Endothelial cell of umbilical vein (primary cell): Measurements from ENCODE around the gene CEACAM4. TPM values are rescaled to one million over a fixed set of nuclear protein-coding genes. Genes with fewer than 3 reads are reported as not detected.

ENCODE experiments used
- BruUV-seq: library from RNA; stranded (reverse); fragments of 400-500 nt; replicated peaks from 2 replicates; lab custom pipeline; 2021; lab: Mats Ljungman, UMichigan
- CTCF ChIA-PET: fragments of 300-600, 350-600 bp; sonication (Branson Sonifier 250); formaldehyde crosslinking; loops from one replicate; lab custom pipeline; 2021; ENCODE audit warnings: antibody characterized with exemption, inconsistent platforms; lab: Charles Lee
- POLR2A ChIA-PET: fragments of 300-600, 350-600 bp; sonication (Branson Sonifier 250); formaldehyde crosslinking; loops from one replicate; lab custom pipeline; 2021; ENCODE audit warnings: antibody characterized with exemption, inconsistent platforms; lab: Charles Lee
- DNase-seq: peaks from one replicate; pipeline ENCODE4 v3.0.0-alpha.2; 2011; ENCODE audit warnings: low read depth, low spot score
- FAIRE-seq: peaks from 2 replicates; lab custom pipeline; 2011; peaks lifted over from hg19 to GRCh38; lab: Jason Lieb, UNC
- H2AFZ ChIP-seq: 2 replicates; pipeline ENCODE4 v1.6.0; 2012; ENCODE audit warnings: low read depth, low read length, control low read depth, inconsistent platforms
- H3K27ac ChIP-seq: 2 replicates; pipeline ENCODE4 v1.5.1; 2011; ENCODE audit warnings: low read depth, mild to moderate bottlenecking, control low read depth, low read length, moderate library complexity; ENCODE audit not compliant: insufficient read depth
- H3K27me3 ChIP-seq, 2 experiments: 2 replicates each; pipeline versions ENCODE4 v1.6.0 to v1.6.1; 2011; ENCODE audit warnings: low read length in 2 of 2, mixed read lengths in 1 of 2; ENCODE audit not compliant: control insufficient read depth in 2 of 2, insufficient read depth in 2 of 2
- H3K36me3 ChIP-seq, 2 experiments: 2 replicates in 1 of 2; 3 replicates in 1 of 2; pipeline ENCODE4 v1.5.1; 2011; ENCODE audit warnings: low read length in 2 of 2, mild to moderate bottlenecking in 1 of 2, moderate library complexity in 1 of 2; ENCODE audit not compliant: control insufficient read depth in 2 of 2, insufficient read depth in 2 of 2; ENCODE audit errors: extremely low read depth in 1 of 2
- H3K4me1 ChIP-seq: 3 replicates; pipeline ENCODE4 v1.5.1; 2011; ENCODE audit warnings: mild to moderate bottlenecking, low read length; ENCODE audit not compliant: control insufficient read depth, insufficient read depth; ENCODE audit errors: extremely low read depth
- H3K4me2 ChIP-seq: 2 replicates; pipeline ENCODE4 v1.6.1; 2011; ENCODE audit warnings: low read length, control low read depth, mixed read lengths; ENCODE audit not compliant: insufficient read depth
- H3K4me3 ChIP-seq, 3 experiments: fragments of 200-600 bp in 1 of 3; sonication (generic), shearing (Covaris generic) in 1 of 3; replicated peaks in 1 of 3; 2 replicates each; pipeline ENCODE4 v1.5.1; 2011 to 2016; ENCODE audit warnings: control low read depth in 3 of 3, low read length in 3 of 3, mild to moderate bottlenecking in 2 of 3, inconsistent platforms in 1 of 3, low read depth in 1 of 3, moderate library complexity in 1 of 3; ENCODE audit not compliant: insufficient read depth in 1 of 3
- H3K79me2 ChIP-seq: 2 replicates; pipeline ENCODE4 v1.6.0; 2012; ENCODE audit warnings: low read length, inconsistent platforms; ENCODE audit not compliant: control insufficient read depth, insufficient read depth
- H3K9ac ChIP-seq: replicated peaks from 2 replicates; pipeline ENCODE3; 2011; ENCODE audit warnings: low read length, control low read depth; ENCODE audit not compliant: insufficient read depth; ENCODE audit errors: extremely low read depth
- H3K9me1 ChIP-seq: replicated peaks from 3 replicates; pipeline ENCODE4 v1.6.0; 2011; ENCODE audit warnings: mild to moderate bottlenecking, low read length; ENCODE audit not compliant: control insufficient read depth, insufficient read depth; ENCODE audit errors: extremely low read depth
- H3K9me3 ChIP-seq: replicated peaks from 2 replicates; pipeline ENCODE4 v1.5.1; 2012; ENCODE audit warnings: low read length, inconsistent platforms; ENCODE audit not compliant: control insufficient read depth, insufficient read depth
- H4K20me1 ChIP-seq: replicated peaks from 2 replicates; pipeline ENCODE3; 2011; ENCODE audit warnings: mild to moderate bottlenecking, low read length; ENCODE audit not compliant: control insufficient read depth, insufficient read depth; ENCODE audit errors: extremely low read depth
- CTCF ChIP-seq, 2 donors: IDR thresholded peaks; 1 replicate in 1 of 2; 2 replicates in 1 of 2; pipeline ENCODE4 v1.5.1; 2011; ENCODE audit warnings: low read length in 2 of 2, mild to moderate bottlenecking in 2 of 2, moderate library complexity in 2 of 2, control low read depth in 1 of 2, inconsistent platforms in 1 of 2, low read depth in 1 of 2; ENCODE audit not compliant: insufficient read depth in 1 of 2; ENCODE audit errors: extremely low read depth in 1 of 2
- EZH2 ChIP-seq: IDR thresholded peaks from 2 replicates; pipeline ENCODE4 v1.6.1; 2012; ENCODE audit warnings: borderline replicate concordance, low read depth, mild to moderate bottlenecking, moderate library complexity, low read length, inconsistent platforms; ENCODE audit not compliant: severe bottlenecking
- FOS ChIP-seq: IDR thresholded peaks from 2 replicates; pipeline ENCODE4 v1.6.1; 2011; ENCODE audit warnings: mild to moderate bottlenecking, low read length, moderate library complexity, borderline replicate concordance; ENCODE audit not compliant: insufficient read depth
- GATA2 ChIP-seq: IDR thresholded peaks from 2 replicates; pipeline ENCODE4 v1.7.0; 2011; ENCODE audit warnings: low read depth, mild to moderate bottlenecking, moderate library complexity, mixed read lengths, low read length; ENCODE audit not compliant: insufficient read length, insufficient read depth
- JUN ChIP-seq: IDR thresholded peaks from 2 replicates; pipeline ENCODE4 v1.6.1; 2011; ENCODE audit warnings: borderline replicate concordance, low read depth; ENCODE audit not compliant: insufficient read length, insufficient read depth
- MAX ChIP-seq: IDR thresholded peaks from 2 replicates; pipeline ENCODE4 v1.6.1; 2011; ENCODE audit not compliant: insufficient read depth, insufficient read length
- MYC ChIP-seq: IDR thresholded peaks from one replicate; pipeline ENCODE4 v1.6.1; 2011; ENCODE audit warnings: mild to moderate bottlenecking, low read depth, low read length
- POLR2A ChIP-seq: IDR thresholded peaks from 2 replicates; pipeline ENCODE4 v1.6.1; 2012; ENCODE audit warnings: low read depth, mild to moderate bottlenecking, control low read depth, low read length
- POLR2AphosphoS5 ChIP-seq: IDR thresholded peaks from 2 replicates; pipeline ENCODE4 v1.6.1; 2012; ENCODE audit warnings: low read depth, mild to moderate bottlenecking, control low read depth, low read length, moderate library complexity; ENCODE audit not compliant: insufficient read depth
- dilution Hi-C: fragments of 300-500 bp; cut with MboI; formaldehyde crosslinking; loops from one replicate; pipeline ENCODE4 v1.15.0; 2019; ENCODE audit warnings: low sequenced_read_pairs; ENCODE audit not compliant: extremely low pct_ligation_motif_present
- intact Hi-C: fragments of 100-400 bp; cut with micrococcal nuclease; formaldehyde crosslinking; loops from one replicate; pipeline ENCODE4 v1.10.0; 2022
- polyA plus RNA-seq, 4 experiments: library from polyadenylated mRNA; depleted of rRNA in 3 of 4; stranded (reverse) in 3 of 4; unstranded in 1 of 4; fragments of >200 nt; gene quantifications; 2 replicates each; pipeline versions ENCODE4 v1.2.1 to v1.2.3, GENCODE V29; 2011 to 2012; ENCODE audit warnings: missing spikeins in 1 of 4
- total RNA-seq: library from RNA; stranded (reverse); gene quantifications from 2 replicates; pipeline ENCODE4 v1.2.3, GENCODE V29; 2021

CEACAM4 gene
- total and polyA plus RNA-seq, 2 donors (not counting 3 experiments of a cell fraction or from before 2014, with no cell fraction given) = not detected

- H3K79me2 ChIP-seq = no peaks in the 10 kb centered on the region
- H3K9ac ChIP-seq = no peak overlapping the region
- TF ChIP-seq MYC (no peak), FOS (no peak), JUN (no peak), POLR2AphosphoS5 (no peak), POLR2A (no peak), GATA2 (no peak), EZH2 (no peak), CTCF (IDR thresholded peaks at IDR 0.05; ENCODE audit: extremely low read depth in 1 of 2, insufficient read depth in 1 of 2, low read depth in 1 of 2, low read length in 2 of 2) (no peak), MAX (no peak)
- CTCF ChIA-PET = interaction anchor here (1.3 kb wide), 1 partner anchor 10 kb away, joined by 6 read pairs; no protein-coding TSS in a partner anchor
- H3K36me3 ChIP-seq = no peaks in the 10 kb centered on the region
- no peak overlapping the region for H3K4me2 ChIP-seq
- no peaks in the 10 kb centered on the region for H3K9me1 ChIP-seq
- intact Hi-C loops = no loop called here
- no TSS peak for BruUV-seq
- H3K9me3 ChIP-seq = no peaks in the 10 kb centered on the region
- no peaks in the 10 kb centered on the region for H3K4me1 ChIP-seq
- dilution Hi-C loops = no loop called here
- peaks cover 9% of the 10 kb centered on the region in 2 experiments for H3K27me3 ChIP-seq
- no peak overlapping the region for H3K27ac ChIP-seq
- no peaks in the 10 kb centered on the region for H4K20me1 ChIP-seq
- no peak for DNase-seq
- no peak overlapping the region for H3K4me3 ChIP-seq
- POLR2A ChIA-PET = no interaction called here
- FAIRE-seq = no peak
- H2AFZ ChIP-seq = no peak overlapping the region
These were observed 20.5 kb downstream of the CEACAM4 start for GRCh38 chr19:41606215-41606837.
